DND-41 (cell line): ENCODE results near the gene IFITM2.

Source experiments
- ATAC-seq: fragments of 200-7000 bp; cut with Tn5 transposase; 3 replicates; pipeline ENCODE4 v1.9.1; 2021; ENCODE audit warnings: low read depth; ENCODE audit not compliant: insufficient read depth
- DNase-seq: peaks from one replicate; pipeline ENCODE4 v3.0.0-alpha.2; 2020
- H2AFZ ChIP-seq: 2 replicates; pipeline ENCODE4 v1.6.0; 2012; ENCODE audit warnings: low read depth, low read length
- H3K27ac ChIP-seq: 2 replicates; pipeline ENCODE4 v1.5.1; 2012; ENCODE audit warnings: low read length, inconsistent platforms
- H3K27me3 ChIP-seq: fragments of 200-600 bp; sonication (generic); 2 replicates; pipeline ENCODE4 v1.6.0; 2012; ENCODE audit warnings: low read length, mild to moderate bottlenecking, inconsistent platforms; ENCODE audit not compliant: insufficient read depth, poor library complexity
- H3K36me3 ChIP-seq: 2 replicates; pipeline ENCODE4 v1.5.1; 2012; ENCODE audit warnings: low read length, inconsistent platforms; ENCODE audit not compliant: insufficient read depth
- H3K4me1 ChIP-seq: 2 replicates; pipeline ENCODE4 v1.5.1; 2012; ENCODE audit warnings: mild to moderate bottlenecking, low read length; ENCODE audit not compliant: insufficient read depth
- H3K4me2 ChIP-seq: 2 replicates; pipeline ENCODE4 v1.6.0; 2012; ENCODE audit warnings: mild to moderate bottlenecking, moderate library complexity, low read length, inconsistent platforms; ENCODE audit not compliant: insufficient read depth
- H3K4me3 ChIP-seq, 2 experiments: fragments of 200-600 bp in 1 of 2; shearing (Covaris generic) in 1 of 2; 2 replicates each; pipeline ENCODE4 v1.5.1; 2012 to 2016; ENCODE audit warnings: inconsistent platforms in 2 of 2, low read length in 2 of 2, mild to moderate bottlenecking in 2 of 2, low read depth in 1 of 2, moderate library complexity in 1 of 2
- H3K79me2 ChIP-seq: 2 replicates; pipeline ENCODE4 v1.6.0; 2012; ENCODE audit warnings: low read length, inconsistent platforms; ENCODE audit not compliant: insufficient read depth
- H3K9ac ChIP-seq: 2 replicates; pipeline ENCODE4 v1.6.0; 2012; ENCODE audit warnings: low read depth, mild to moderate bottlenecking, inconsistent platforms, low read length, moderate library complexity
- H3K9me3 ChIP-seq: 2 replicates; pipeline ENCODE4 v1.5.1; 2012; ENCODE audit warnings: low read length, moderate library complexity, mild to moderate bottlenecking, inconsistent platforms; ENCODE audit not compliant: insufficient read depth, severe bottlenecking
- H4K20me1 ChIP-seq: 2 replicates; pipeline ENCODE4 v1.6.0; 2012; ENCODE audit warnings: low read length; ENCODE audit not compliant: insufficient read depth
- CTCF ChIP-seq: IDR thresholded peaks from 2 replicates; pipeline ENCODE4 v1.5.1; 2012; ENCODE audit warnings: borderline replicate concordance, low read length, moderate library complexity, mild to moderate bottlenecking; ENCODE audit not compliant: poor library complexity, severe bottlenecking; ENCODE audit errors: extremely low read depth
- EZH2 ChIP-seq: IDR thresholded peaks from 3 replicates; pipeline ENCODE4 v1.6.1; 2012; ENCODE audit warnings: borderline replicate concordance, low read depth, mild to moderate bottlenecking, moderate library complexity, low read length, inconsistent platforms; ENCODE audit not compliant: severe bottlenecking

The IFITM2 gene

GRCh38 chr11:283405-284104 is 24.1 kb upstream of the IFITM2 start:
- H3K9ac ChIP-seq: no peak overlapping the region
- DNase-seq: no peak
- peaks cover 16% of the 10 kb centered on the region for H3K4me1 ChIP-seq
- no peak for ATAC-seq
- peaks cover 5% of the 10 kb centered on the region; the same call in 1 of the 2 replicates for H3K79me2 ChIP-seq
- no peak overlapping the region for H2AFZ ChIP-seq
- no peak overlapping the region for H3K4me3 ChIP-seq
- H3K9me3 ChIP-seq: no peaks in the 10 kb centered on the region
- H3K36me3 ChIP-seq: no peaks in the 10 kb centered on the region
- H3K27ac ChIP-seq: no peak overlapping the region
- no peaks in the 10 kb centered on the region for H4K20me1 ChIP-seq
- H3K27me3 ChIP-seq: peaks cover 8% of the 10 kb centered on the region
- TF ChIP-seq EZH2 (no peak), CTCF (no peak)
- H3K4me2 ChIP-seq: no peak overlapping the region

GRCh38 chr11:284105-285020 is 23.3 kb upstream of the IFITM2 start:
- H3K27me3 ChIP-seq: peaks cover 9% of the 10 kb centered on the region
- TF ChIP-seq EZH2 (no peak), CTCF (no peak)

GRCh38 chr11:285021-285893 is 22.4 kb upstream of the IFITM2 start:
- no peak overlapping the region for H2AFZ ChIP-seq
- DNase-seq: no peak
- no peaks in the 10 kb centered on the region for H3K9me3 ChIP-seq
- H3K36me3 ChIP-seq: no peaks in the 10 kb centered on the region
- peaks cover 9% of the 10 kb centered on the region for H3K27me3 ChIP-seq
- ATAC-seq: no peak
- no peak overlapping the region for H3K4me2 ChIP-seq
- peaks cover 26% of the 10 kb centered on the region for H3K4me1 ChIP-seq
- no peak overlapping the region for H3K27ac ChIP-seq
- H3K4me3 ChIP-seq: no peak overlapping the region
- peaks cover 5% of the 10 kb centered on the region; the same call in 1 of the 2 replicates for H3K79me2 ChIP-seq
- TF ChIP-seq EZH2 (no peak), CTCF (no peak)
- no peaks in the 10 kb centered on the region for H4K20me1 ChIP-seq
- H3K9ac ChIP-seq: no peak overlapping the region

More at GRCh38 chr11:284105-285020, 23.3 kb upstream of the IFITM2 start:
- no peak overlapping the region for H3K27ac ChIP-seq
- no peaks in the 10 kb centered on the region for H3K9me3 ChIP-seq
- H3K4me2 ChIP-seq: no peak overlapping the region
- H2AFZ ChIP-seq: no peak overlapping the region
- ATAC-seq (no peak), DNase-seq (no peak)
- no peaks in the 10 kb centered on the region for H4K20me1 ChIP-seq
- peaks cover 5% of the 10 kb centered on the region; the same call in 1 of the 2 replicates for H3K79me2 ChIP-seq
- no peak overlapping the region for H3K9ac ChIP-seq
- H3K4me1 ChIP-seq: peaks cover 18% of the 10 kb centered on the region
- H3K36me3 ChIP-seq: no peaks in the 10 kb centered on the region
- no peak overlapping the region for H3K4me3 ChIP-seq
